Endothelial cell (in vitro differentiated cells): ENCODE data around the gene KMT2E. TPM values are rescaled to one million over a fixed set of nuclear protein-coding genes. Genes with fewer than 3 reads are reported as not detected.

Experiments
- DNase-seq: peaks from one replicate; pipeline ENCODE4 v3.0.0; 2021; ENCODE audit warnings: low spot score
- H3K27ac Mint-ChIP-seq: one replicate; pipeline ENCODE4 v1.8.0; 2021; ENCODE audit warnings: mixed read lengths, inconsistent platforms; ENCODE audit not compliant: unreplicated experiment
- H3K27me3 Mint-ChIP-seq: one replicate; pipeline ENCODE4 v1.8.0; 2021; ENCODE audit warnings: mild to moderate bottlenecking, moderate library complexity, mixed read lengths, inconsistent platforms; ENCODE audit not compliant: unreplicated experiment
- H3K36me3 Mint-ChIP-seq: one replicate; pipeline ENCODE4 v1.8.0; 2021; ENCODE audit warnings: mild to moderate bottlenecking, low read depth, mixed read lengths, inconsistent platforms; ENCODE audit not compliant: unreplicated experiment
- H3K4me1 Mint-ChIP-seq: one replicate; pipeline ENCODE4 v1.8.0; 2021; ENCODE audit warnings: mild to moderate bottlenecking, mixed read lengths, inconsistent platforms; ENCODE audit not compliant: unreplicated experiment
- H3K4me3 Mint-ChIP-seq: one replicate; pipeline ENCODE4 v1.8.0; 2021; ENCODE audit warnings: mild to moderate bottlenecking, mixed read lengths, inconsistent platforms; ENCODE audit not compliant: unreplicated experiment
- H3K9me3 Mint-ChIP-seq: one replicate; pipeline ENCODE4 v1.8.0; 2021; ENCODE audit warnings: mixed read lengths, inconsistent platforms; ENCODE audit not compliant: unreplicated experiment
- total RNA-seq: library from RNA; stranded (reverse); fragmentation: NEBNext Ultra II Directional; extraction: Animal tissue kit (Norgen Biotek cat#: 25700); gene quantifications from one replicate; pipeline ENCODE4 v1.2.1, GENCODE V29; 2021; ENCODE audit not compliant: unreplicated experiment
- TF ChIP-seq, protein P1 (sequence below): fragments of 200-600 bp; sonication (generic); IDR thresholded peaks from one replicate; pipeline ENCODE4 v1.5.0; 2021; ENCODE audit warnings: antibody characterized with exemption; ENCODE audit not compliant: unreplicated experiment

The KMT2E gene
- total RNA-seq, 1 donor from 2014 or later: 71.0 TPM

GRCh38 chr7:105105579-105105978 lies 91.6 kb downstream of the KMT2E start:
- H3K9me3 Mint-ChIP-seq: no peaks in the 10 kb centered on the region
- no peaks in the 10 kb centered on the region for H3K27me3 Mint-ChIP-seq
- H3K27ac Mint-ChIP-seq: peak overlapping the region; percentile 52

DNA sequence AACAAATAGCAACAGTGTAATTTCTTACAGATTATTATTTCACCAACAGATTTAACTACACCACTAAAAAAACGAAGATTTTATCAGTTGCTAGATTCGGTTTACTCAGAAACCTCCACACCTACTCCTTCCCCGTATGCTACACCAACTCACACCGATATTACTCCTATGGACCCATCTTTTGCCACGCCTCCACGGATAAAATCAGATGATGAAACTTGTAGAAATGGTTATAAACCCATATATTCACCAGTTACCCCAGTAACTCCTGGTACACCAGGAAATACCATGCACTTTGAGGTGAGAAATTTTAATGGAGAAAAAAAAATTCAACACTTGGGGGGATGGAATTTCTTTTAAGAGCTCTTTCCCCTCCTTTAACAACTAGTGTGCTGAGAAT lies 92.5 kb downstream of the KMT2E start:
- Mint-ChIP-seq H3K9me3 (no peaks in the 10 kb centered on the region), H3K4me1 (no peaks in the 10 kb centered on the region), H3K27ac (no peak overlapping the region), H3K36me3 (peaks cover 22% of the 10 kb centered on the region), H3K27me3 (peaks cover 2% of the 10 kb centered on the region), H3K4me3 (peak overlapping the region; percentile 42)
- TF ChIP-seq, protein P1, sequence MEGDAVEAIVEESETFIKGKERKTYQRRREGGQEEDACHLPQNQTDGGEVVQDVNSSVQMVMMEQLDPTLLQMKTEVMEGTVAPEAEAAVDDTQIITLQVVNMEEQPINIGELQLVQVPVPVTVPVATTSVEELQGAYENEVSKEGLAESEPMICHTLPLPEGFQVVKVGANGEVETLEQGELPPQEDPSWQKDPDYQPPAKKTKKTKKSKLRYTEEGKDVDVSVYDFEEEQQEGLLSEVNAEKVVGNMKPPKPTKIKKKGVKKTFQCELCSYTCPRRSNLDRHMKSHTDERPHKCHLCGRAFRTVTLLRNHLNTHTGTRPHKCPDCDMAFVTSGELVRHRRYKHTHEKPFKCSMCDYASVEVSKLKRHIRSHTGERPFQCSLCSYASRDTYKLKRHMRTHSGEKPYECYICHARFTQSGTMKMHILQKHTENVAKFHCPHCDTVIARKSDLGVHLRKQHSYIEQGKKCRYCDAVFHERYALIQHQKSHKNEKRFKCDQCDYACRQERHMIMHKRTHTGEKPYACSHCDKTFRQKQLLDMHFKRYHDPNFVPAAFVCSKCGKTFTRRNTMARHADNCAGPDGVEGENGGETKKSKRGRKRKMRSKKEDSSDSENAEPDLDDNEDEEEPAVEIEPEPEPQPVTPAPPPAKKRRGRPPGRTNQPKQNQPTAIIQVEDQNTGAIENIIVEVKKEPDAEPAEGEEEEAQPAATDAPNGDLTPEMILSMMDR: no peak
- no peak for DNase-seq

More at GRCh38 chr7:105105579-105105978, 91.6 kb downstream of the KMT2E start:
- peaks cover 21% of the 10 kb centered on the region for H3K36me3 Mint-ChIP-seq
- H3K4me3 Mint-ChIP-seq: no peak overlapping the region
- DNase-seq: no peak
- TF ChIP-seq, protein P1: no peak
- no peaks in the 10 kb centered on the region for H3K4me1 Mint-ChIP-seq

GRCh38 chr7:105107458-105107857 lies 93.5 kb downstream of the KMT2E start:
- Mint-ChIP-seq H3K36me3 (peaks cover 30% of the 10 kb centered on the region), H3K4me3 (no peak overlapping the region), H3K4me1 (peaks cover 2% of the 10 kb centered on the region), H3K27me3 (peaks cover 7% of the 10 kb centered on the region), H3K9me3 (no peaks in the 10 kb centered on the region), H3K27ac (no peak overlapping the region)
- no peak for DNase-seq
- TF ChIP-seq, protein P1: no peak

GRCh38 chr7:105112440-105113418 lies 98.7 kb downstream of the KMT2E start:
- Mint-ChIP-seq H3K4me1 (peaks cover 2% of the 10 kb centered on the region), H3K4me3 (no peak overlapping the region), H3K27ac (peak overlapping the region; percentile 15), H3K36me3 (peaks cover 37% of the 10 kb centered on the region), H3K27me3 (peaks cover 14% of the 10 kb centered on the region), H3K9me3 (no peaks in the 10 kb centered on the region)
- no peak for DNase-seq
- TF ChIP-seq, protein P1: no peak
